ENCODE data around the gene ARSB.

DNA sequence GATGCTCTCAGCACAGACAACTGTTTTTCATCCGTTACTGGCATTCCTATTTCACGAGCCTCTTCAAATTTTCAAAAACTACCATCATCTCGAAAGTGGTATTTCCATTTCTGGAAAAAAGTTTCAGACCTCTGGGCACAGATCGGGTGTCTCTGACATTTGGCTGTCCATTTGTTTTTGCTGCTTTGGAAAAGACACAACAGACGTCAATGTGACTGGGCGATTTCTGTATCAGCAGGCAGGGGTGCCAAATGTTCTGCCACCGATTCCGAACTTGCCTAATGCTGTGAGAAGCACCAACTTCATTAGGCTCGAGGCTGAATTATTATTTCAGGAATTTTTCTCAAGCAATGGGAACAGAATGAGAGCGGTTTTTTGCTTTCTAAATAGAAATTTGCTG is 105.6 kb downstream of the ARSB start:
- TF ChIP-seq, protein P1, sequence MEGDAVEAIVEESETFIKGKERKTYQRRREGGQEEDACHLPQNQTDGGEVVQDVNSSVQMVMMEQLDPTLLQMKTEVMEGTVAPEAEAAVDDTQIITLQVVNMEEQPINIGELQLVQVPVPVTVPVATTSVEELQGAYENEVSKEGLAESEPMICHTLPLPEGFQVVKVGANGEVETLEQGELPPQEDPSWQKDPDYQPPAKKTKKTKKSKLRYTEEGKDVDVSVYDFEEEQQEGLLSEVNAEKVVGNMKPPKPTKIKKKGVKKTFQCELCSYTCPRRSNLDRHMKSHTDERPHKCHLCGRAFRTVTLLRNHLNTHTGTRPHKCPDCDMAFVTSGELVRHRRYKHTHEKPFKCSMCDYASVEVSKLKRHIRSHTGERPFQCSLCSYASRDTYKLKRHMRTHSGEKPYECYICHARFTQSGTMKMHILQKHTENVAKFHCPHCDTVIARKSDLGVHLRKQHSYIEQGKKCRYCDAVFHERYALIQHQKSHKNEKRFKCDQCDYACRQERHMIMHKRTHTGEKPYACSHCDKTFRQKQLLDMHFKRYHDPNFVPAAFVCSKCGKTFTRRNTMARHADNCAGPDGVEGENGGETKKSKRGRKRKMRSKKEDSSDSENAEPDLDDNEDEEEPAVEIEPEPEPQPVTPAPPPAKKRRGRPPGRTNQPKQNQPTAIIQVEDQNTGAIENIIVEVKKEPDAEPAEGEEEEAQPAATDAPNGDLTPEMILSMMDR (IDR thresholded peaks at IDR 0.05; ENCODE audit: low read depth, low read length, poor library complexity, severe bottlenecking), result no peak
- no peak for TF ChIP-seq EZH2phosphoT487 (IDR thresholded peaks at IDR 0.05; ENCODE audit: borderline replicate concordance, low read length)
